ENCODE data around the gene ZNF24.

Gene ZNF24

DNA sequence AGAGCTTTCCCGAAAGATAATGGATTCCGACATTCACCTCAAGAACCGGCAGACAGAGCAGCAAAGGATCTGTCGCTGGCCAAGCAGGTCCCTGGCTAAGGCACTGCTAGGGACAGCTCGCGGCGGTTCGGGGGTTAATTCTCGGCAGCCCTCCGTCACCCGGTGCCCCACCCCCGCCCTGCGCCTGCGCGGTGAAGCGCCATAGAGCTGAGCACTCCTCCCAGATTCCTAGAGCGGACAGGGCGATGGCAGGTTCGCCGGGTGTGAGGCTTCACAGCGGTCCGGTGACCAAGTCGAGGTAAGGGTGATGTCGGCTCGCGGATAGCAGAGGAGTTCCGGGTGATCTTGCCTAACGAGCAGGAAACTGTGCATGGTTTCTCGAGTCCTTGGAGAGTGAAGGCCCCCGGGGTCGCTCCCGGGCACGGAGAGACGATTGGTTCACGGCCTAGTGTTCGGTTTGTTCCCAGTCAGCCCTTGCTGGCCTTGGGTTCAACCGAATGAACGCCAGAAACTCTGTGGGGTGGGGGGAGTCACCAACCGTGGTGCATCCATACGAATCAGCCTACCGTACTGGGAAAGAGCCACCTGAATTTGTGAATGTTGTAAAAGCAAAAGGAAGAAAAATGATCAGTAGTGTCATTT is 54.0 kb downstream of the ZNF24 start, which contains the start of gene ZSCAN30:
Gene ZSCAN30 (minus strand): TSS at position 136 of the 642 bp plus-strand sequence. CDS start 25,877 bp downstream, outside the sequence.
- DNase-seq = peak; percentile 82

DNA sequence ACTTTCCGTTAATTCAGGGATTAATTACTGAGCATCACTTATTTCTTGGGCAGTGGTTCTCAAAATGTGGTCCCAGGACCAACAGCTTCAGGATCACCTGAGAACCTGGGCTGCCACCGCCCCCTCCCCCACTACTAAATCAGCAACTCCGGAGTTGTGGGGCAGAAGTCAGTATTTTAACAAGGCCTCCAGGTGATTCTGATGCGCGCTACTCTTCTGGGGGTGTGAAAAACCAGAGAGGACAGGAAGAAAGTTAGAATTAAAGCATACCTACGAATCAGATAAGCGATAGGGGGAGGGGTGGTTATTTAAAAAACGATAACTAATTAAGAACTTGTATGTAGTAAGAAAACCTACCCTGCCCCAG is 54.5 kb downstream of the ZNF24 start:
- DNase-seq = no peak

DNA sequence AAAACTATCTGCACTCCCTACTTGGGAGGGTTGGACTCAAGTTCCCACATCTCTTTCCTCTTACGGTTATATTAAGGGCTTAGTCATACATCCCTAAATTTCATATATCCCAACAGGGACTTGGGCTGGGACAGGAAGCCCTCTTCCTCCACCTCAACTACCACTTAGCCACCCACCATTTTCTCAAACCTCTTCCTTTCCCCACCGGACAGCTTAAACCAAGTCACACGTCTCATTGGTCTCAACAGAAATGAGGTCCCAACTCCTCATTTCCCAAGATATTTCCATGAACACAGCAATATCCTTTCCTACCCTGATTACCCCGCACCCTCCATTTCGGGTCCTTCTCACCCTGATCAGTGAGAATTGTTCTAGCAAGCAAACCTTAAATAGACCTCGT is 54.9 kb downstream of the ZNF24 start:
- DNase-seq = no peak

DNA sequence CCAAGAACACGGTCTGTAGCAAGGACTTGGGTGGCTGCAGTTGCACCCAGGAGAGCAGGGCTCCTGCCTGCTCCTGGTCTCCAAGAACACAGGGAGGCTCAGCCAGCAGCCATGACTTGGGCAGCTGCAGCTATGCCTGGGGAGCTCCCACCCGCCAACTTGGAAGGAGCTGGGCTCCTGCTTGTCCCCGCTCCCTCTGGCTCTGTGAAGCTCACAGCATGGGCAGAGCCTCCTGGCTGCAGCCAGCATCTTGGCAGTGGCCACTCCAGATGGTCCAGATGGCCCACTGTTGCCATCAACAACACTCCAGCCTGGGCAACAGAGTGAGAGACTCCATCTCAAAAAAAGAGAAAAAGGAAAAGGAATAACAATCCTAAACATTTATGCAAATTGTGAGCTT is 59.4 kb downstream of the ZNF24 start:
- no peak for DNase-seq

DNA sequence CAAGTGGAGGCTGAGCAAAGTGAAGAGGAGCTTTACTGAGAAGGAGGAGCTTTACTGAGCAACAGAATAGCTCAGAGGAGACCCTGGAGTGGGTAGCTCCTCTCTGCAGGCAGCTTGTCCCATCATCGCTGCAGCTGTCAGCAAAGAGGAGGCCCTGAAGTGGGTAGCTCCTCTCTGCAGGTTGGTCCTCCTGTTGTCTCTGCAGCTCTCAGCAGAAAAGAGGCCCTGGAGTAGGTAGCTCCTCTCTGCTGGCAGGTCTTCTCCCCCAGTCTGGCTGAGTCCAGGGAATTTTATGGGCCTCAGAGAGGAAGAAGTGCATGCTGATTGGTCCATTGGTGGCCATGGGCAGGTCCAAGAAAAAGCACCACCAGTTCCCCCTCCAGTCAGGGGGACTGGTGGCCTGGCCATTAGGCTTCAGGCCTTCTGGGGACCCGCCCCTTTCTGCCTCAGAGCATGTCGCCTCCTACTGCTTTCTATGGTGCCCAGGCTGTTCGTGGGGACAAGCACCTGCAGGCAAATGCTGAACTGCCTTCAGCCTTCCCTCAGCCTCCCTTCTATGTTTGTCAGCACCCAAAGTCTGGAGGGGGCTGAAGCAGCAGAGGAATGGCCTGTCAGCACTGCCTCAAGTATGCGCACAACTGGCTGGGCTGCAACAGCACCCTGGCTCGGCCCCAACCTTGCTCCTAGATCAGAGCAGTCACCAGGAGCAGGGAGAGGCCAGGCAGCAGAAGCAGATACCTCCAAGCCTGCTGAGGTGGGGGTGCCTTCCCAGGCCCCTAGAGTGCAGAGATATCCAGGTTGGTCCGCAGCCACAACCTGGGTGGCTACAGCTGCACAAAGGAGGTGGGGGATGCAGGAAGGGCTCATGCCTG is 60.1 kb downstream of the ZNF24 start:
- no peak for DNase-seq

DNA sequence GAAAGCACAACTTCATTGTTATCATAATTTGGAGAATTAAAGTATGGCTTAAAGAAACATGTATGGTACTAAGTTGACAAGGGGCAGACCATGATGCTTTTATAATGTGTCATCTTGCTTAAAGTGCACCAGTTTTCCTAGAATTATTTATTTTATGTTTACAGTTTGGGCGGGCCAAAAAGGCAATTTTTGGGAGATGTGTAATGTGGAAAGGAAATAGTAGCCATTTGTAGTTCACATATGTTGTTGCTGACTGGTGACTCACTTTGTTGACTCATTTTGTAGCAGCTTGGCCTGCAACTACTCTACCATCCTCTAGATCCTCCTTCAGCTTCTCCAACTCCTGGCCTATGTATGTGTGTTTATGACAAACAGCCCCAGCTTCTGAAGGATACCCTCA is 61.9 kb downstream of the ZNF24 start:
- no peak for DNase-seq
